Kidney (tissue), 14 donors: ENCODE data around the gene RAB25. TPM values are rescaled to one million over a fixed set of nuclear protein-coding genes. Genes with fewer than 3 reads are reported as not detected.

Experiments used
- DNase-seq, 5 donors: peaks; one replicate each; pipeline ENCODE4 v3.0.0-alpha.2; 2013 to 2020
- FAIRE-seq: peaks from 2 replicates; lab custom pipeline; 2012; peaks lifted over from hg19 to GRCh38; lab: Jason Lieb, UNC
- H3K27ac ChIP-seq, 2 donors: one replicate each; pipeline ENCODE4 v1.7.0; 2013; ENCODE audit warnings: low read depth in 2 of 2, low read length in 2 of 2, inconsistent platforms in 1 of 2
- H3K27me3 ChIP-seq: one replicate; pipeline ENCODE4 v1.7.1; 2013; ENCODE audit warnings: low read length, inconsistent platforms; ENCODE audit not compliant: control insufficient read depth, insufficient read depth
- H3K36me3 ChIP-seq, 3 donors: one replicate each; pipeline versions ENCODE4 v1.7.0 to v1.7.1; 2013; ENCODE audit warnings: low read length in 3 of 3, control low read depth in 1 of 3, inconsistent platforms in 1 of 3; ENCODE audit not compliant: insufficient read depth in 3 of 3, control insufficient read depth in 2 of 3
- H3K4me1 ChIP-seq, 3 donors: one replicate each; pipeline versions ENCODE4 v1.7.0 to v1.7.1; 2013; ENCODE audit warnings: low read length in 3 of 3, inconsistent platforms in 1 of 3, low read depth in 1 of 3; ENCODE audit not compliant: control insufficient read depth in 2 of 3, insufficient read depth in 2 of 3
- H3K4me3 ChIP-seq, 3 donors: one replicate each; pipeline versions ENCODE4 v1.7.0 to v1.8.1; 2013; ENCODE audit warnings: low read length in 3 of 3, control low read depth in 1 of 3, inconsistent platforms in 1 of 3
- H3K9ac ChIP-seq, 3 donors: one replicate each; pipeline versions ENCODE4 v1.7.0 to v1.7.1; 2013; ENCODE audit warnings: low read length in 3 of 3, control low read depth in 1 of 3, inconsistent platforms in 1 of 3
- H3K9me3 ChIP-seq, 3 donors: one replicate each; pipeline versions ENCODE4 v1.7.0 to v1.7.1; 2013; ENCODE audit warnings: low read length in 3 of 3, control low read depth in 1 of 3, inconsistent platforms in 1 of 3; ENCODE audit not compliant: control insufficient read depth in 2 of 3, insufficient read depth in 1 of 3
- intact Hi-C: fragments of 100-400 bp; cut with DNase I; formaldehyde crosslinking; loops from one replicate; pipeline ENCODE4 v1.11.1; 2022
- polyA plus RNA-seq: library from polyadenylated mRNA; stranded (reverse); fragments of 350-450 nt; fragmentation: Illumina TruSeq; extraction: RNeasy Lipid Tissue Mini Kit (QIAGEN cat#74804); gene quantifications from one replicate; pipeline ENCODE4 v1.2.3, GENCODE V29; 2014; ENCODE audit warnings: low read depth, low replicate concordance; ENCODE audit not compliant: insufficient read depth
- total RNA-seq: library from RNA; stranded (reverse); fragmentation: NEBNext Ultra II Directional; extraction: Animal tissue kit (Norgen Biotek cat#: 25700); gene quantifications from one replicate; pipeline ENCODE4 v1.2.1, GENCODE V29; 2021
- TF ChIP-seq, protein P1 (sequence below): IDR thresholded peaks from 3 replicates; pipeline ENCODE4 v1.5.1; 2012; ENCODE audit warnings: mild to moderate bottlenecking, moderate library complexity, borderline replicate concordance; ENCODE audit not compliant: insufficient read depth; ENCODE audit errors: extremely low read depth
- donor health status: control.
- donor health status: control.
- donor health status: control.
- donor health status: control.
- donor health status: control.
- donor health status: DM: yes; HTN: yes; CAD: no.
- donor health status: Normal renal cell carcinoma (clear cell type).

RAB25 gene
- total and polyA plus RNA-seq, 2 donors from 2014 or later = 51.4 to 73.0 TPM

- peaks cover 0 to 3% (median 0%) of the 10 kb centered on the region in 3 donors for H3K36me3 ChIP-seq
- DNase-seq (no peak), FAIRE-seq (no peak)
- H3K9me3 ChIP-seq = no peaks in the 10 kb centered on the region
- intact Hi-C loops = no loop called here
- peak overlapping the region; percentile 82 to 90 (median 87) for H3K4me3 ChIP-seq
- peaks cover 3 to 9% (median 8%) of the 10 kb centered on the region in 3 donors for H3K4me1 ChIP-seq
- TF ChIP-seq, protein P1, sequence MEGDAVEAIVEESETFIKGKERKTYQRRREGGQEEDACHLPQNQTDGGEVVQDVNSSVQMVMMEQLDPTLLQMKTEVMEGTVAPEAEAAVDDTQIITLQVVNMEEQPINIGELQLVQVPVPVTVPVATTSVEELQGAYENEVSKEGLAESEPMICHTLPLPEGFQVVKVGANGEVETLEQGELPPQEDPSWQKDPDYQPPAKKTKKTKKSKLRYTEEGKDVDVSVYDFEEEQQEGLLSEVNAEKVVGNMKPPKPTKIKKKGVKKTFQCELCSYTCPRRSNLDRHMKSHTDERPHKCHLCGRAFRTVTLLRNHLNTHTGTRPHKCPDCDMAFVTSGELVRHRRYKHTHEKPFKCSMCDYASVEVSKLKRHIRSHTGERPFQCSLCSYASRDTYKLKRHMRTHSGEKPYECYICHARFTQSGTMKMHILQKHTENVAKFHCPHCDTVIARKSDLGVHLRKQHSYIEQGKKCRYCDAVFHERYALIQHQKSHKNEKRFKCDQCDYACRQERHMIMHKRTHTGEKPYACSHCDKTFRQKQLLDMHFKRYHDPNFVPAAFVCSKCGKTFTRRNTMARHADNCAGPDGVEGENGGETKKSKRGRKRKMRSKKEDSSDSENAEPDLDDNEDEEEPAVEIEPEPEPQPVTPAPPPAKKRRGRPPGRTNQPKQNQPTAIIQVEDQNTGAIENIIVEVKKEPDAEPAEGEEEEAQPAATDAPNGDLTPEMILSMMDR = no peak
- H3K27ac ChIP-seq = peak overlapping the region in 1 of 2 donors; percentile 69
- peak overlapping the region in 2 of 3 donors; percentile 17 to 71 for H3K9ac ChIP-seq
- no peaks in the 10 kb centered on the region for H3K27me3 ChIP-seq
These were observed 39.9 kb upstream of the RAB25 start for GRCh38 chr1:156021093-156021428.

DNA sequence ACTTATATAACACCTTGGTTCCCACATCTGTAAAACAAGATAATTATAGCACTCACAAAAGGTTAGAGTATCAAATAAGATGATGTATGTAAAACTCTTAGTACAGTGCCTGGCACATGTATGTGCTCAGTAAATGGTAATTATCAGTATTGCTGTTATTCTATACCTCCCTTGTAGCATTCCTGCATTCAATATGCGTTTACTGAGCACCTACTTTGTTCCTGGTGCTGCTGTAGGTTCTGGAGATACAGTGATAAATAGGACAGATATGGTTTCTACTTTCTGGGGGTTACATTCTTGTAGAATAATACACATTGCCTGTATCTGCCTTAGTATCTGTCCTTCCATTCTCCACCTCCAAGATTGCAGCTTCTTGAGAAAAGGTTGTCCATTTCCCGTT is 39.0 kb upstream of the RAB25 start:
- no peak overlapping the region for H3K4me3 ChIP-seq
- H3K9me3 ChIP-seq = no peaks in the 10 kb centered on the region
- intact Hi-C loops = no loop called here
- H3K9ac ChIP-seq = no peak overlapping the region
- no peak overlapping the region for H3K27ac ChIP-seq
- H3K4me1 ChIP-seq = peaks cover 3 to 9% (median 8%) of the 10 kb centered on the region in 3 donors
- H3K27me3 ChIP-seq = no peaks in the 10 kb centered on the region
- TF ChIP-seq, protein P1 = no peak
- FAIRE-seq = no peak
- H3K36me3 ChIP-seq = peaks cover 0 to 3% (median 0%) of the 10 kb centered on the region in 3 donors
- DNase-seq = no peak

DNA sequence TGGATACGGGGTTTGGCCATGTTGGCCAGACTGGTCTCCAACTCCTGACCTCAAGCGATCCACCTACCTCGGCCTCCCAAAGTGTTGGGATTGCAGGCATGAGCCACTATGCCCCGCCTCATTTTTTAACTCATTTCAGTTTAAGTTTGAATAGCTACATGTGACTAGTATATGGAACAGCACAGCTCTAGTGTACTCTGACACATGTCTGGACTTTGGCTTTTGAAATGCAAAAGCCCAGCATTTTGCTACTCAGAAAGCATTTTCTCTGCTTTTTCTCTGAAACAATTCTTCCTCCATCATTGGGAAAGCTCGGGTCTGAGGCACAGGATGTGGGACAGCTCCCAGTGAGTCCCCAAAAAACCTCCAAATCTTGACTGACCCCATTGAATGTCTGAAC is 36.2 kb upstream of the RAB25 start:
- H3K9me3 ChIP-seq = no peaks in the 10 kb centered on the region
- DNase-seq = no peak
- H3K9ac ChIP-seq = no peak overlapping the region
- H3K27ac ChIP-seq = no peak overlapping the region
- H3K4me1 ChIP-seq = peaks cover 2 to 5% (median 5%) of the 10 kb centered on the region in 3 donors
- FAIRE-seq = no peak
- TF ChIP-seq, protein P1 = no peak
- no peaks in the 10 kb centered on the region for H3K36me3 ChIP-seq
- peak overlapping the region in 1 of 3 donors; percentile 29 for H3K4me3 ChIP-seq
- H3K27me3 ChIP-seq = no peaks in the 10 kb centered on the region
- intact Hi-C loops = no loop called here

- no peaks in the 10 kb centered on the region for H3K4me1 ChIP-seq
- H3K9ac ChIP-seq = no peak overlapping the region
- no peaks in the 10 kb centered on the region for H3K36me3 ChIP-seq
- no peaks in the 10 kb centered on the region for H3K9me3 ChIP-seq
- intact Hi-C loops = no loop called here
- DNase-seq (peak in 4 of 5 donors; percentile 52 to 63 (median 60)), FAIRE-seq (no peak)
- TF ChIP-seq, protein P1 = peak; percentile 24
- no peak overlapping the region for H3K4me3 ChIP-seq
- H3K27ac ChIP-seq = no peak overlapping the region
- H3K27me3 ChIP-seq = no peaks in the 10 kb centered on the region
These were observed 35.1 kb upstream of the RAB25 start for GRCh38 chr1:156025876-156026275.
